Measurements from ENCODE around the gene KNDC1. TPM values are rescaled to one million over a fixed set of nuclear protein-coding genes. Genes with fewer than 3 reads are reported as not detected.

Gene KNDC1
- total and polyA plus RNA-seq, 8 donors = 0.05 to 1.7 (median 0.58) TPM; not detected in 1

DNA sequence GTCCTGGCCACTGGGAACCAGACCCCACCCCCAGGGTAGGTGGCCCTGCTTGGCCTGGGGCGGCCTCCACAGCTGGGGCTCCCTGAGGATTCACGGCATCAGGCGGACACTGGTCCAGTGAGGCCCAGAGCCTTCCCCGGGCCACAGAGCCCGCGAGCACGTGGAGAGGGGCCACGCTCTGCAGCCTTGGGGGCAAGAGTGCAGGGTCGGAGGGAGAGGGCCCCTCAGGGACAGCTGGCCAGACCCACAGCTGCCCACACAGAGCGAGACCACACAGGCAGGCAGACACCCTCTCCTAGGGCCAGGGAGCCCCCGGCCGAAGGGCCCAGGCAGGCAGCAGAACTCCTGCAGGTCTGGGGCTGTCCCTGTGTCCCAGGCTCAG lies 88.3 kb downstream of the KNDC1 start:
- no peak overlapping the region for H3K27ac ChIP-seq
- TF ChIP-seq POLR2AphosphoS5 (IDR thresholded peaks at IDR 0.05) = no peak
- TF ChIP-seq EP300 (IDR thresholded peaks at IDR 0.05) = no peak
- TF ChIP-seq, protein P1, sequence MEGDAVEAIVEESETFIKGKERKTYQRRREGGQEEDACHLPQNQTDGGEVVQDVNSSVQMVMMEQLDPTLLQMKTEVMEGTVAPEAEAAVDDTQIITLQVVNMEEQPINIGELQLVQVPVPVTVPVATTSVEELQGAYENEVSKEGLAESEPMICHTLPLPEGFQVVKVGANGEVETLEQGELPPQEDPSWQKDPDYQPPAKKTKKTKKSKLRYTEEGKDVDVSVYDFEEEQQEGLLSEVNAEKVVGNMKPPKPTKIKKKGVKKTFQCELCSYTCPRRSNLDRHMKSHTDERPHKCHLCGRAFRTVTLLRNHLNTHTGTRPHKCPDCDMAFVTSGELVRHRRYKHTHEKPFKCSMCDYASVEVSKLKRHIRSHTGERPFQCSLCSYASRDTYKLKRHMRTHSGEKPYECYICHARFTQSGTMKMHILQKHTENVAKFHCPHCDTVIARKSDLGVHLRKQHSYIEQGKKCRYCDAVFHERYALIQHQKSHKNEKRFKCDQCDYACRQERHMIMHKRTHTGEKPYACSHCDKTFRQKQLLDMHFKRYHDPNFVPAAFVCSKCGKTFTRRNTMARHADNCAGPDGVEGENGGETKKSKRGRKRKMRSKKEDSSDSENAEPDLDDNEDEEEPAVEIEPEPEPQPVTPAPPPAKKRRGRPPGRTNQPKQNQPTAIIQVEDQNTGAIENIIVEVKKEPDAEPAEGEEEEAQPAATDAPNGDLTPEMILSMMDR (IDR thresholded peaks at IDR 0.05) = no peak
- TF ChIP-seq POLR2A (IDR thresholded peaks at IDR 0.05) = no peak
- intact Hi-C loops (cut with DNase I; ENCODE audit: low total_unique reads) = no loop called here
- H3K9me3 ChIP-seq = no peaks in the 10 kb centered on the region
- peaks cover 0 to 96% (median 34%) of the 10 kb centered on the region in 3 donors for H3K27me3 ChIP-seq
- H3K4me1 ChIP-seq = peaks cover 0 to 10% (median 7%) of the 10 kb centered on the region in 4 donors
- no peak overlapping the region for H3K4me3 ChIP-seq
- WGBS, 5 donors = 71 to 89% (median 84%) methylated on average over 2 to 12 of the region's 12 CpGs
- no peaks in the 10 kb centered on the region for H3K36me3 ChIP-seq
- no peak for DNase-seq

DNA sequence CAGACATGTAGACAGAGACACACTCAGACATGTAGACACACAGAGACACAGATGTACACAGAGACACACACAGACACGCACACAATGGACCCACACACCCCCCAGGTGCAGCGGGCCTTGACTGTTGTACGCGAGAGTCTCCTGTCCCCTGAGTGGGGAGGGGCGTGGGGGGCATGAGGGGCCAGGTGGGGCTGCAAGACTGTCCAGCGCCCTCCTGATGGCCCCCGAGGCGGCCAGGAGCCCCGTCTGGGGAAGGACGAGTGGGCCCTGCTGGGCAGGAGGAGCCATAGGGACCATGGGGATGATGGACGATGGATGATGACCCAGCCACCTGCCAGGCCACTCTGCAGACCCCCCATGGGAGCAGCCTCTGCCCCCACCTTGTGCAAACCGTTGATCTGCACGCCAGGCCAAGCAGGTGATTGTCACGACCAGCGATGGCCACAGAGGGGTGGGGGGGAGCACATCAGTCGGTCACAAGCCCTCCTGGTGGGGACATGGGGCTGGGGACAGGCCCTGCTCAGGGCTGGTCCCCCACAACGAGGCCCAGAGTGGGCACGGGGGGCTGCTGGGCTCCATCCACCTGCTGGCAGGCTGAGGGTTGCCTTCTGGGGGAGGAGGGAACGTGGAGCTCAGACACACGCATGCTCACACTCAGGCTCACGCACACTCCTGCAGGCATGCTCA lies 89.2 kb downstream of the KNDC1 start:
- H3K27me3 ChIP-seq = peaks cover 0 to 87% (median 30%) of the 10 kb centered on the region in 3 donors
- peaks cover 0 to 10% (median 7%) of the 10 kb centered on the region in 4 donors for H3K4me1 ChIP-seq
- no peaks in the 10 kb centered on the region for H3K36me3 ChIP-seq
- no peak for TF ChIP-seq POLR2A (IDR thresholded peaks at IDR 0.05)
- TF ChIP-seq, protein P1 (IDR thresholded peaks at IDR 0.05) = no peak
- no peak for TF ChIP-seq EP300 (IDR thresholded peaks at IDR 0.05)
- no peak for TF ChIP-seq POLR2AphosphoS5 (IDR thresholded peaks at IDR 0.05)
- intact Hi-C loops (cut with DNase I; ENCODE audit: low total_unique reads) = no loop called here
- H3K4me3 ChIP-seq = no peak overlapping the region
- DNase-seq = no peak
- WGBS, 5 donors = 59 to 72% (median 71%) methylated on average over 5 to 21 of the region's 21 CpGs
- no peak overlapping the region for H3K27ac ChIP-seq
- no peaks in the 10 kb centered on the region for H3K9me3 ChIP-seq

- H3K4me3 ChIP-seq = no peak overlapping the region
- 49 to 64% (median 52%) methylated on average over 11 of the region's 11 CpGs for whole genome bisulfite sequencing, 5 donors
- H3K27ac ChIP-seq = no peak overlapping the region
- intact Hi-C loops (cut with DNase I; ENCODE audit: low total_unique reads) = no loop called here
- H3K36me3 ChIP-seq = no peaks in the 10 kb centered on the region
- peaks cover 0 to 77% (median 25%) of the 10 kb centered on the region in 3 donors for H3K27me3 ChIP-seq
- peaks cover 0 to 10% (median 7%) of the 10 kb centered on the region in 4 donors for H3K4me1 ChIP-seq
- TF ChIP-seq POLR2AphosphoS5 (IDR thresholded peaks at IDR 0.05) = no peak
- TF ChIP-seq POLR2A (IDR thresholded peaks at IDR 0.05) = no peak
- TF ChIP-seq, protein P1 (IDR thresholded peaks at IDR 0.05) = no peak
- no peak for TF ChIP-seq EP300 (IDR thresholded peaks at IDR 0.05)
- H3K9me3 ChIP-seq = no peaks in the 10 kb centered on the region
- DNase-seq = no peak
Observed at GRCh38 chr10:133249975-133250754, 90.1 kb downstream of the KNDC1 start.

DNA sequence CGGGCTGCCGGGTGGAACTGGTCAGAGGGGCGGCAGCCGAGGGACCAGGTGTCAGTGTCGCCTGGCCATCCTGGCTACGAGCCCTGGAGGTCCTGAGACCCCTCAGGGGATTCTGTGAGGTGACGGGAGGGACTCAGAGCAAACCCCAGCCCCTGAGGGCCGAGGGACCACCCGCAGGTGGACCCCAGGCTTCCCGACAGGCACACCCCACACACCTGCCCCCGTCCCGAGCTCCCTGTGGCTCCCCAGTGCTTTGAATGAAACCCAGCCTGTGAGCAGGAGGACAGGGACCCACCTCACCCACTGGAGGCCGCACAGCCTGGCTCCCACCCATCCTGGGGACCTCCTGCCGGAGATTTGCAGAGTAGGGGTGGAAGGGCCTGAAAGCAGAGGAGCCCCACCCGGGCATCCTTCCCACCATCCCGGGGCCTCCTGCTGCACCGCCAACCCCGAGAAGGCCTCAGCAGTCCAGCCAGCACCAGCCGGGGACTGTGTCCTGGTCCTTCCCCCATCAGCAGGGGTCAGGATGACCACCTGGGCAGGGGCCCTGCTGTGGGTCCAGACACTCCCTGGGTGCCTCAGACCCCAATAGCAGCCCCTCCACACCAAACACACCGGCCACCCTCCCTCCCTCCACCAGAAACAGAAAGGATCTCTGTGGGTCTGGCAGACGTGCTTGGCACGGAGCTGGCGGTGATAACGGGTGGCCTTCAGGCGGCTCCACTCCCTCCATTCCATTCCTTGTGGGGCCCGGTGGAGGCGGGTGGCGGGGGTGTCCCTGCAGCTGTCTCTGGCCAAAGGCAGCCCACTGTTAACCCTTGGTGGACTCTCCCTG lies 91.6 kb downstream of the KNDC1 start:
- Histone ChIP-seq H3K4me1 (no peaks in the 10 kb centered on the region), H3K27me3 (peaks cover 0 to 63% (median 13%) of the 10 kb centered on the region in 3 donors), H3K4me3 (no peak overlapping the region), H3K27ac (no peak overlapping the region), H3K36me3 (no peaks in the 10 kb centered on the region), H3K9me3 (no peaks in the 10 kb centered on the region)
- no peak for DNase-seq
- 56 to 69% (median 61%) methylated on average over 14 to 28 of the region's 28 CpGs for WGBS, 5 donors
- intact Hi-C loops (cut with DNase I; ENCODE audit: low total_unique reads) = no loop called here
- TF ChIP-seq EP300 (IDR thresholded peaks at IDR 0.05) = no peak
- no peak for TF ChIP-seq POLR2A (IDR thresholded peaks at IDR 0.05)
- TF ChIP-seq POLR2AphosphoS5 (IDR thresholded peaks at IDR 0.05) = no peak
- TF ChIP-seq, protein P1 (IDR thresholded peaks at IDR 0.05) = no peak
